ENCODE results near the gene TMEM98. TPM values are rescaled to one million over a fixed set of nuclear protein-coding genes. Genes with fewer than 3 reads are reported as not detected.
"Not testable (repeated sequence)": the region's sequence is repeated elsewhere in the genome, so short reads cannot be mapped to it uniquely, and the experiment has no call there.

Gene TMEM98
- total and polyA plus RNA-seq, 5 donors = 27.6 to 42.7 (median 37.4) TPM

DNA sequence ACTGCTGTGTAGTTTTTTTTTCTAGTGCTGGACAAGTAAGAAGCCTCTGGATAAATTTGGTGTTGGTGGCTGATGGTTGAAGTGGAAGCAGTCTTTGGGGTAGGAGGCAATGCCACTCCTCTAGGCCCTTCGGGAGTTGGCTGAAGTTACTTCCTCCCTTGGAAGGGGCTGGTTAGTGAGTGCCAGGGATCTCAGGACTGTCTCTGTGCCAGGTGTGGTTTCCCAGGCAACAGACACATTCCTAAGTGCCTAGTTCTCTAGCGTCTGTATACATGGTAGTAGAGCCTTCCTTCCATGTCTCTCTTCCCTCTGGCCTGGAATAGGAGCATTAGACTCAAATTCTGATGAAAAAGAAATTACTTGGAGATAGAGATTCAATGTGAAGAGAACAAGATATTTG lies 15.3 kb downstream of the TMEM98 start:
- ATAC-seq (peak; percentile 17 to 48), DNase-seq (no peak)
- intact Hi-C loops (cut with DNase I) = no loop called here
- Histone ChIP-seq H3K9me3 (ENCODE audit: control insufficient read depth, low read length) (no peaks in the 10 kb centered on the region), H3K4me3 (ENCODE audit: low read length) (no peak overlapping the region), H3K27me3 (ENCODE audit: control insufficient read depth, insufficient read depth) (no peaks in the 10 kb centered on the region), H3K27ac (ENCODE audit: low read length) (no peak overlapping the region), H3K4me1 (ENCODE audit: control insufficient read depth, insufficient read depth, low read length) (peaks cover 6% of the 10 kb centered on the region)
- WGBS = 43% methylated on average over 2 of the region's 2 CpGs

DNA sequence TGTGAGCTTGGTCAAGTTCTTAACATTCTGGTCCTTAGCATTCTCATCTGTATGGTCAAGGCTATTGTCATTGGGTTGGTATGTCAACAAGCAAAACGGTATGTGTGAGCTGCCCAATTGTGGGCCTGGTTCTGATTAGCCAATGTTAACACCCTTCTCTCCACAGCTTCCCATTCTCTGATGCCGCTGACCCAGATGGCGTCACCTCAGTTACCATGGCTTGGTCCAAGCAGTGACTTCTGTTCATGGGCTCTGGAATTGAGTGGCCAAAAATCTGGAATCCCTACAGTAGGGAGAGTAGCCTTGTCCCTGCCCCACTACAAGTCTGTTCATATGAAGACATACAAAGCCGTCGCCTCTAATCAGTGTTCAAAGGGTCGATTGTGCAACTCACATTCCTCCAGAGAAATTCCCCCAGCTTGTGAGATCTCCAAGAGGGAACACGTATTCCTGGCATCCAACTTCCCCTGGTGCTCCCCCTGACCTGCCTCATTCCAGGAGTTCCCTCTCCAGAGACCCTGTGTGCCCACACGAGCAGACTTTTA lies 15.8 kb downstream of the TMEM98 start:
- DNase-seq (peak; percentile 39 to 60 (median 55)), ATAC-seq (peak; percentile 81)
- no peak overlapping the region for H3K27ac ChIP-seq (ENCODE audit: low read length)
- WGBS = 45% methylated on average over 8 of the region's 8 CpGs
- H3K4me1 ChIP-seq (ENCODE audit: control insufficient read depth, insufficient read depth, low read length) = peaks cover 6% of the 10 kb centered on the region
- H3K9me3 ChIP-seq (ENCODE audit: control insufficient read depth, low read length) = no peaks in the 10 kb centered on the region
- H3K4me3 ChIP-seq (ENCODE audit: low read length) = no peak overlapping the region
- intact Hi-C loops (cut with DNase I) = no loop called here
- H3K27me3 ChIP-seq (ENCODE audit: control insufficient read depth, insufficient read depth) = no peaks in the 10 kb centered on the region

DNA sequence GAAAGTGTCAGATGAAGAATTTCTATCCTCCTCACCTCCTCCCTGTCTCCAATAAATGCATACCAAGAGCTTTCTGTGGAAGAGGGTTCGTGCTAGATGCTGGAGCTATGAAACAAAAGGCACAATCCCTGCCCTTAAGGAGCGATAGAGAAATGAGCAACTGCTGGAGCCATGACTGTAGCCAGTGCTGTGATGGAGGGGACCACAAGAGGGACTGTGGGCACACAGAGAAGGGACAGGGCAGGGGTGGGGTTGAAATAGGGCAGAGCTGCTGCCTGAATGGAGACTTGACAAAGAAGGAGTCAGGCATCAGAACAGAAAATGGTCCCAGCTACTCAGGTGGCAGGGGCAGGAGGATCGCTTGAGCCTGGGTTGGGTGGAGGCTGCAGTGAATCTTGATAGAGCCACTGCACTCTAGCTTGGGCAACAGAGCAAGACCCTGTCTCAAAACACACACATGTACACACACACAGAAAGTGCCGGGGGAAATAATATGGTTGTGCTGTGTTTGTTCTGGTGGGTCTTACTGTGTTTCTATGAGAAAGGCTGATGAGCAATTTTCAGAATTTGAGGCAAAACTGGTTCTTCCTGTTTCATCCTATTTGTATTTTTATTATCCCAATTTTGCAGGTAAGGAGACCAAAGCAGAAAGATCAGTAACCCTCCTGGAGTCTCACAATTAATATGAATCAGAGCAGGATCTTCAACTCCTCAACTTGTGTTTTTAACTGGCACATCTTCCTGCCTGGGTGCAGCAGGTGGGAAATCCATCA lies 16.5 kb downstream of the TMEM98 start:
- no peak overlapping the region for H3K27ac ChIP-seq (ENCODE audit: low read length)
- DNase-seq (no peak), ATAC-seq (peak; percentile 11 to 20)
- H3K9me3 ChIP-seq (ENCODE audit: control insufficient read depth, low read length) = no peaks in the 10 kb centered on the region
- H3K4me3 ChIP-seq (ENCODE audit: low read length) = no peak overlapping the region
- intact Hi-C loops (cut with DNase I) = no loop called here
- peaks cover 6% of the 10 kb centered on the region for H3K4me1 ChIP-seq (ENCODE audit: control insufficient read depth, insufficient read depth, low read length)
- WGBS = 87% methylated on average over 4 of the region's 4 CpGs
- no peaks in the 10 kb centered on the region for H3K27me3 ChIP-seq (ENCODE audit: control insufficient read depth, insufficient read depth)

DNA sequence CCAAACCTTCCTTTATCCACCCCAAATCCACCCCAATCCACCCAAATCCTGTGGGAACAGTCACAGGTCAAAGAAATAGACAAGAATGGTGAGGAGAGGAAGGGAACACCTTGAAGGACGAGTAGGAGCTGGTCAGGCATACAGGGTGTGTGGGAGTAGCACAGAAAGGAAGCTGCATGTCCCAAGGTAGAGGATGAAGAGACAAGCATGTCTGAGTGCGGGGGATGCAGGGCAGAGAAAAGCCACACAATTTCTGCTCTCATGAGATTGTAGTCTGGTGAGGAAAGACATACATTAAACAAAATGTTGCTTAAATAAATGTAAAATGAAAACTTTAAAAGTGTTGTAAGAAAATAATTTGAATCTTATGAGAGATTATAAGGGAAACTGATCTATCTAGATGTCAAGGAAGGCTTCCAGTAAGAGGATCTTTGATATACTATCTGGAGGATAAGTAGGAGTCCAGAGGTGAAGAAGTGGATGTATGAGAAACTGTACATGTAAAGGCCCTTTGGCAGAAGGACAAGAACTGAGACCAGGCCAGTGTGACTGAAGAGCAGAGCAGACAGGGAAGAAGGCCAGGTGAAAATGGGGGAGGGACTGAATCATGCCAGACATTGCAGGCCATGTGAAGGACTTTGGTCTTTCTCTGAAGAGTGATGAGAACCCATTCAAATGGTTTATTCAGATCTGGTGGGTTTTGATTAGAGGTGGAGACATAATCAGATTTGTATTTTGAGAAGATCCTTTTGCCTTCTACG lies 18.6 kb downstream of the TMEM98 start:
- ATAC-seq (no peak), DNase-seq (no peak)
- no peaks in the 10 kb centered on the region for H3K9me3 ChIP-seq (ENCODE audit: control insufficient read depth, low read length)
- no peak overlapping the region for H3K4me3 ChIP-seq (ENCODE audit: low read length)
- WGBS = 55% methylated on average over 3 of the region's 3 CpGs
- intact Hi-C loops (cut with DNase I) = no loop called here
- H3K4me1 ChIP-seq (ENCODE audit: control insufficient read depth, insufficient read depth, low read length) = peaks cover 6% of the 10 kb centered on the region
- no peaks in the 10 kb centered on the region for H3K27me3 ChIP-seq (ENCODE audit: control insufficient read depth, insufficient read depth)
- no peak overlapping the region for H3K27ac ChIP-seq (ENCODE audit: low read length)

DNA sequence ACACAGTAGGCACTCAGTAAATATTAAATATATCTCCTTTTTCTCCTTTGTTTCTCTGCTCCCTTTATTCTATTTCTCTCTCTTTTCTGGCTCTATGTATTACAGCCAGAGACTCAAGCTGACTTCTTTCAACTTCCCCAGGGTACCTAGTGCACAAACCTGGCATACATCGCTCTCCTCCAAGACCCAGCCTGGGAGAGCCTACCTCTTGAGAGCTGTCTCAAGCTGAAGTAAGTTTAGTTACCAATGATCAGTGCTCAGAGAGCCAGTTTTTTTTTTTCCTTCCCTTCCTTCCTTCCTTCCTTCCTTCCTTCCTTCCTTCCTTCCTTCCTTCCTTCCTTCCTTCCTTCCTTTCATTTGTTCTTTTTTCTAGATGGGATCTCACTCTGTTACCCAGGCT lies 19.8 kb downstream of the TMEM98 start:
- ATAC-seq (no peak), DNase-seq (no peak)
- H3K4me3 ChIP-seq (ENCODE audit: low read length) = no peak overlapping the region
- no peak overlapping the region for H3K27ac ChIP-seq (ENCODE audit: low read length)
- peaks cover 6% of the 10 kb centered on the region for H3K4me1 ChIP-seq (ENCODE audit: control insufficient read depth, insufficient read depth, low read length)
- H3K27me3 ChIP-seq (ENCODE audit: control insufficient read depth, insufficient read depth) = no peaks in the 10 kb centered on the region
- 95% methylated on average over 1 of the region's 1 CpG for WGBS
- H3K9me3 ChIP-seq (ENCODE audit: control insufficient read depth, low read length) = no peaks in the 10 kb centered on the region
- intact Hi-C loops (cut with DNase I) = no loop called here

DNA sequence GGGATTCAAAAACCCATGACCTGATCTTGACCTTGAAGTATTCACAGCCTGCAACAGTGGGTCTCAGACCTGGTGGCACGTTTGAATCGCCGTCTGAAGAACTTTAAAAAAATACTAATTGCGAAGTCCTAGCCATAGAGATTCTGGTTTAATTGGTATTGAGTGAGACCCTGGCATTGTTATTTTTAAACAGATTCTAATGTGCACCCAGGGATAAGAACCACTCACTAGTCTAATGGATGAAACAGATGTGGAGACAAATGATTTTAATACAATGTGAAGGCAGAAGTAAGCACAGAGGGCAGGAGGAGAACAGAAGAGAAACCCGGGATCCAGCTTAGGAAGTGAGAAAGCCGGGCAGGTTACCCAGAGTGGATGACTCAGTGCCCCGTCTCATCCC lies 21.2 kb downstream of the TMEM98 start:
- Histone ChIP-seq H3K27ac (ENCODE audit: low read length) (no peak overlapping the region), H3K27me3 (ENCODE audit: control insufficient read depth, insufficient read depth) (no peaks in the 10 kb centered on the region), H3K4me3 (ENCODE audit: low read length) (no peak overlapping the region), H3K9me3 (ENCODE audit: control insufficient read depth, low read length) (no peaks in the 10 kb centered on the region), H3K4me1 (ENCODE audit: control insufficient read depth, insufficient read depth, low read length) (no peaks in the 10 kb centered on the region)
- ATAC-seq = no peak
- intact Hi-C loops (cut with DNase I) = no loop called here
- WGBS = 74% methylated on average over 7 of the region's 7 CpGs
- DNase-seq = no peak

DNA sequence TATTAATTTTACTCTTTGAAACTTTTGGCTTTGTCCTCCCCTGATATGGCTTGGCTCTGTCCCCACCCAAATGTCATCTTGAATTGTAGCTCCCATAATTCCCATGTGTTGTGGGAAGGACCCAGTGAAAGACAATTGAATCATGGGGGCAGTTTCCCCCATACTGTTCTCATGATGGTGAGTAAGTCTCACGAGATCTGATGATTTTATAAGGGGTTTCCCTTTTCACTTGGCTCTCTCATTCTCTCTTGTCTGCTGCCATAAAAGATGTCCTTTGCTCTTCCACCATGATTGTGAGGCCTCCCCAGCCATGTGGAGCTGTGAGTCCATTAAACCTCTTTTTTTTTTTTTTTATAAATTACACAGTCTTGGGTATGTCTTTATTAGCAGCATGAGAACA lies 24.5 kb downstream of the TMEM98 start:
- H3K4me3 ChIP-seq (ENCODE audit: low read length); intact Hi-C loops (cut with DNase I): not testable (repeated sequence)
- WGBS = 79% methylated on average over 1 of the region's 1 CpG

DNA sequence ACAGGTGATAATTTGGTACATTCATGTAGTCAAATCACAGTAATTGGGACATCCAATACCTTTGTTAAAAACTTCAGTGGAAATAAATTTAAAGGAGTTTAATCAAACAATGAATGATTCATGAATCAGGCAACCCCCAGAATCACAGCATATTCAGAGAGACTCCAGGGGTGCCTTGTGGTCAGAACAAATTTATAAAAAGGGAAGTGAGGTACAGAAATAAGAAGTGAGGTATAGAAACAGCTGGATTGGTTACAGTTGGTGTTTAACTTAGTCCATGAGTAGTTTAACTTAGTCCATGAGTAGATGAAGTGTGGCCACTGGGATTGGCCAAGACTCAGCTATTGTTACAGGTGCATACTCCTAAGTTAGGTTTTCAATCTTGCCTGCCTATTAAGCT lies 25.1 kb downstream of the TMEM98 start:
- Histone ChIP-seq H3K4me3 (ENCODE audit: low read length) (no peak overlapping the region), H3K27ac (ENCODE audit: low read length) (no peak overlapping the region), H3K4me1 (ENCODE audit: control insufficient read depth, insufficient read depth, low read length) (no peaks in the 10 kb centered on the region), H3K27me3 (ENCODE audit: control insufficient read depth, insufficient read depth) (no peaks in the 10 kb centered on the region), H3K9me3 (ENCODE audit: control insufficient read depth, low read length) (no peaks in the 10 kb centered on the region)
- ATAC-seq (no peak), DNase-seq (no peak)
- intact Hi-C loops (cut with DNase I) = no loop called here

More for the DNA sequence above, 24.5 kb downstream of the TMEM98 start:
- DNase-seq; H3K4me1 ChIP-seq (ENCODE audit: control insufficient read depth, insufficient read depth, low read length); ATAC-seq; H3K27ac ChIP-seq (ENCODE audit: low read length); H3K27me3 ChIP-seq (ENCODE audit: control insufficient read depth, insufficient read depth); H3K9me3 ChIP-seq (ENCODE audit: control insufficient read depth, low read length): not testable (repeated sequence)

DNA sequence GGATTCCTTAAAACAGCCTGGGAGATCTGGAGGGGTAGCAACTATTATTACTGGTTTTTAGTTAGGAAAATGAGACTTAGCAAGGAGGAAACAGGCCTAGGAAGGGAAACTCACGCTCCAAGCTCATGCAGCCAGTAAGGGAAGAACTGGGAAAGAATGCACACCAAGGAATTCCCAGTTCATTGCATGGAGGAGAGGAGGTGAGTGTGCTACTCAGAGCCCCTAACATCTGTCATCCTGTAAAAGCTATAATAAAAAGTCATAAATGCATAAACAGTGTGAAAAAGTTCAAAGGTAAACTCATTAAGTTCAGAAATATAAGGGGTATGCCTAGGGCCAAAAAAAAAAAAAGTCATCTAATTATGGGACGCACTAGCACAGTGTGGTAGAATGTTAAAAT lies 25.9 kb downstream of the TMEM98 start:
- H3K27ac ChIP-seq (ENCODE audit: low read length) = no peak overlapping the region
- H3K9me3 ChIP-seq (ENCODE audit: control insufficient read depth, low read length) = no peaks in the 10 kb centered on the region
- DNase-seq (no peak), ATAC-seq (no peak)
- 89% methylated on average over 2 of the region's 2 CpGs for WGBS
- no peaks in the 10 kb centered on the region for H3K27me3 ChIP-seq (ENCODE audit: control insufficient read depth, insufficient read depth)
- no peaks in the 10 kb centered on the region for H3K4me1 ChIP-seq (ENCODE audit: control insufficient read depth, insufficient read depth, low read length)
- no peak overlapping the region for H3K4me3 ChIP-seq (ENCODE audit: low read length)
- intact Hi-C loops (cut with DNase I) = no loop called here

DNA sequence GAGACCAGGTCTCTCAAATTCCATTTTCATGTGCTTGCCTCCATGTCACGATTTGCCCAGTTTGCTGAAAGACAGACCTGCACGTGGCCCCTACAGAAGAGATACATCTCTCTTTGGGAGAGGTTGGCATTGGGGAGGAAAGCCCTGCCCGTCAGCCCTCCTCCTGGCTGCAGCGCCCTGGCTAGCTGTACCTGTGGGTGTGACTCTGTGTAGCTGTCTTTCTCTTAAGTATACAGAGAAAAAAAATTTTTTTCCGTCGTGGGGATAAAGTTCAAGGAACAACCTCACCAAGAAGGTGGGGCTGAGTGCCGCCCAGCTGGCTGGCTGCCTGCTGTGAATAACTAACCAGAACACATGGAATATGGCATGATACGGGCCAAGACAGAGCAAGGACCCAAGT lies 26.5 kb downstream of the TMEM98 start:
- Histone ChIP-seq H3K4me1 (ENCODE audit: control insufficient read depth, insufficient read depth, low read length) (no peaks in the 10 kb centered on the region), H3K4me3 (ENCODE audit: low read length) (no peak overlapping the region), H3K9me3 (ENCODE audit: control insufficient read depth, low read length) (no peaks in the 10 kb centered on the region), H3K27ac (ENCODE audit: low read length) (no peak overlapping the region), H3K27me3 (ENCODE audit: control insufficient read depth, insufficient read depth) (no peaks in the 10 kb centered on the region)
- intact Hi-C loops (cut with DNase I) = no loop called here
- 63% methylated on average over 8 of the region's 8 CpGs for WGBS
- ATAC-seq (peak in 1 of 2 donors; percentile 38), DNase-seq (no peak)

DNA sequence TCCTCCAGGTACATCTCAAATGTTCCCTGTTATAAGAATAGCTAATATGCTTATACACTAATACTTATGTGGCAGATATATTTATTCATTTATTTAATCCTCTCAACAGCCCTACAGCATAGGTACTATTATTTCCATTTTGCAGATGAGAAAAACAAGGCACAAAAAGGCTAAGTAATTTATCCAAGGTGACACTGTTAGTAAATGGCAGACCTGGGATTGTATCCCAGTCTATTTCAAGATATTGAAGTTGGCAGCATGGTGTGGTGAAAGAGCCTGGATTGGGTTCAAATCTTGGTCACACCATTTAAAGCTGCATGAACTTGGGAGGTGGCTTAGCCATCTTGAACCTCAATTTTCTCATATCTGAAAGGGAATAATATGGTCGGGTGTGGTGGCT lies 27.2 kb downstream of the TMEM98 start:
- intact Hi-C loops (cut with DNase I) = no loop called here
- H3K4me3 ChIP-seq (ENCODE audit: low read length) = no peak overlapping the region
- no peak overlapping the region for H3K27ac ChIP-seq (ENCODE audit: low read length)
- H3K9me3 ChIP-seq (ENCODE audit: control insufficient read depth, low read length) = no peaks in the 10 kb centered on the region
- no peaks in the 10 kb centered on the region for H3K27me3 ChIP-seq (ENCODE audit: control insufficient read depth, insufficient read depth)
- ATAC-seq (no peak), DNase-seq (no peak)
- WGBS = 89% methylated on average over 1 of the region's 1 CpG
- H3K4me1 ChIP-seq (ENCODE audit: control insufficient read depth, insufficient read depth, low read length) = no peaks in the 10 kb centered on the region

All from right cardiac atrium (tissue), 5 donors.